HepG2 (cell line): ENCODE results near the gene FAM174B. TPM values are rescaled to one million over a fixed set of nuclear protein-coding genes. Genes with fewer than 3 reads are reported as not detected.

Source experiments
- ATAC-seq: fragments of 200-7000 bp; cut with Tn5 transposase; 3 replicates; pipeline ENCODE4 v1.9.1; 2020; ENCODE audit warnings: mild to moderate bottlenecking, moderate library complexity
- BruUV-seq: library from RNA; stranded (reverse); fragments of 400-500 nt; replicated peaks from 2 replicates; lab custom pipeline; 2021; lab: Mats Ljungman, UMichigan
- CTCF ChIA-PET: fragments of 300-600 bp; formaldehyde crosslinking; extraction: SDS; loops from one replicate; lab custom pipeline; 2021; ENCODE audit warnings: low total read pairs, inconsistent platforms, low intra/inter-chr PET ratio; lab: Yijun Ruan, JAX
- POLR2A ChIA-PET: fragments of 350-600 bp; sonication (Branson Sonifier 250); formaldehyde crosslinking; loops from one replicate; lab custom pipeline; 2020; ENCODE audit warnings: antibody characterized with exemption, inconsistent platforms; lab: Yijun Ruan, JAX
- DNase-seq: peaks from one replicate; pipeline ENCODE4 v3.0.0-alpha.2; 2015; ENCODE audit warnings: low spot score
- FAIRE-seq: peaks from 3 replicates; lab custom pipeline; 2011; peaks lifted over from hg19 to GRCh38; lab: Jason Lieb, UNC
- H2AFZ ChIP-seq: one replicate; pipeline ENCODE4 v1.6.1; 2011; ENCODE audit warnings: low read length, inconsistent platforms
- H3K27ac ChIP-seq: fragments of 300-600 bp; 3 replicates; pipeline ENCODE4 v1.8.0; 2011; ENCODE audit warnings: mixed run types, mild to moderate bottlenecking, mixed read lengths, low read length, inconsistent platforms; ENCODE audit not compliant: insufficient read depth; ENCODE audit errors: extremely low read length
- H3K27me3 ChIP-seq, 2 experiments: fragments of 200-600 bp in 1 of 2; 2 replicates in 1 of 2; 3 replicates in 1 of 2; pipeline versions ENCODE4 v1.6.0 to v1.8.0; 2011; ENCODE audit warnings: low read length in 2 of 2, mild to moderate bottlenecking in 2 of 2, moderate library complexity in 2 of 2, inconsistent platforms in 1 of 2; ENCODE audit not compliant: insufficient read depth in 2 of 2, control insufficient read depth in 1 of 2
- H3K36me3 ChIP-seq, 2 experiments: fragments of 200-600 bp in 1 of 2; replicated peaks in 1 of 2; 2 replicates in 1 of 2; 3 replicates in 1 of 2; pipeline versions ENCODE4 v1.5.1 to v1.8.0; 2011; ENCODE audit warnings: low read length in 2 of 2, inconsistent platforms in 1 of 2; ENCODE audit not compliant: insufficient read depth in 2 of 2, control insufficient read depth in 1 of 2
- H3K4me1 ChIP-seq: 2 replicates; pipeline ENCODE4 v1.5.1; 2012; ENCODE audit warnings: low read length, inconsistent platforms; ENCODE audit not compliant: insufficient read depth
- H3K4me2 ChIP-seq: 2 replicates; pipeline ENCODE4 v1.6.0; 2011; ENCODE audit warnings: low read depth, low read length, inconsistent platforms
- H3K4me3 ChIP-seq, 3 experiments: fragments of 200-600 bp in 1 of 3; sonication (generic), shearing (Covaris generic) in 1 of 3; replicated peaks in 1 of 3; 2 replicates each; pipeline ENCODE4 v1.5.1; 2011 to 2016; ENCODE audit warnings: low read length in 3 of 3, inconsistent platforms in 2 of 3, low read depth in 2 of 3, mild to moderate bottlenecking in 2 of 3, control low read depth in 1 of 3, mixed read lengths in 1 of 3; ENCODE audit not compliant: insufficient read depth in 1 of 3
- H3K79me2 ChIP-seq: one replicate; pipeline ENCODE4 v1.6.1; 2011; ENCODE audit warnings: low read length, inconsistent platforms; ENCODE audit not compliant: insufficient read depth
- H3K9ac ChIP-seq: 2 replicates; pipeline ENCODE4 v1.6.0; 2011; ENCODE audit warnings: mild to moderate bottlenecking, low read depth, low read length, inconsistent platforms; ENCODE audit not compliant: insufficient read depth
- H3K9me3 ChIP-seq: 2 replicates; pipeline ENCODE4 v1.5.1; 2012; ENCODE audit warnings: mild to moderate bottlenecking, low read length
- H4K20me1 ChIP-seq: 2 replicates; pipeline ENCODE4 v1.6.0; 2011; ENCODE audit warnings: inconsistent platforms, mild to moderate bottlenecking, low read length, moderate library complexity; ENCODE audit not compliant: insufficient read depth
- CBFB ChIP-seq: sonication (generic); formaldehyde crosslinking; IDR thresholded peaks from 2 replicates; pipeline ENCODE4 v1.4.0; 2020; ENCODE audit warnings: missing genetic modification reagents
- CENPBD1 ChIP-seq: sonication (generic); formaldehyde crosslinking; IDR thresholded peaks from 2 replicates; pipeline ENCODE4 v1.8.0; 2022; ENCODE audit warnings: missing genetic modification reagents, low read depth, mild to moderate bottlenecking, borderline replicate concordance
- CREB1 ChIP-seq, 2 experiments: fragments of 450-650 bp in 1 of 2; IDR thresholded peaks; 2 replicates each; pipeline ENCODE4 v1.6.1; 2016 to 2017; ENCODE audit warnings: control low read depth in 1 of 2, mild to moderate bottlenecking in 1 of 2, missing compliant biosample characterization in 1 of 2, missing genetic modification characterization in 1 of 2
- DMAP1 ChIP-seq: IDR thresholded peaks from 2 replicates; pipeline ENCODE4 v1.6.1; 2016
- ETV6 ChIP-seq: sonication (generic); formaldehyde crosslinking; conservative IDR thresholded peaks from 2 replicates; pipeline ENCODE4 v1.4.0; 2020; ENCODE audit warnings: missing genetic modification reagents
- FOXA3 ChIP-seq: IDR thresholded peaks from 2 replicates; pipeline ENCODE4 v1.6.1; 2016; ENCODE audit warnings: missing genetic modification reagents, missing compliant biosample characterization
- IRF2 ChIP-seq: IDR thresholded peaks from 2 replicates; pipeline ENCODE4 v1.6.1; 2018; ENCODE audit warnings: missing genetic modification reagents, missing compliant biosample characterization
- KDM5B ChIP-seq: sonication (generic); formaldehyde crosslinking; IDR thresholded peaks from 2 replicates; pipeline ENCODE4 v1.4.0; 2020; ENCODE audit warnings: missing genetic modification reagents, mild to moderate bottlenecking, borderline replicate concordance
- NFE2 ChIP-seq: sonication (generic); formaldehyde crosslinking; IDR thresholded peaks from 2 replicates; pipeline ENCODE4 v1.4.0; 2020; ENCODE audit warnings: missing genetic modification reagents
- ZBTB25 ChIP-seq: IDR thresholded peaks from 2 replicates; pipeline ENCODE4 v1.6.1; 2018; ENCODE audit warnings: missing genetic modification reagents
- ZBTB42 ChIP-seq: sonication (generic); formaldehyde crosslinking; IDR thresholded peaks from 2 replicates; pipeline ENCODE4 v1.5.0; 2020; ENCODE audit warnings: mild to moderate bottlenecking, missing genetic modification reagents
- ZNF572 ChIP-seq: sonication (generic); formaldehyde crosslinking; IDR thresholded peaks from 2 replicates; pipeline ENCODE4 v1.5.1; 2020; ENCODE audit warnings: mild to moderate bottlenecking, missing genetic modification reagents
- ZNF746 ChIP-seq: sonication (generic); formaldehyde crosslinking; IDR thresholded peaks from 2 replicates; pipeline ENCODE4 v1.8.0; 2022; ENCODE audit warnings: mild to moderate bottlenecking, missing genetic modification reagents
- ZNF841 ChIP-seq: sonication (generic); formaldehyde crosslinking; IDR thresholded peaks from 2 replicates; pipeline ENCODE4 v1.8.1; 2023; ENCODE audit warnings: missing genetic modification reagents, borderline replicate concordance
- WGBS: methylation state at CpG from one replicate; pipeline ENCODE4 v1.1.6; 2017; ENCODE audit warnings: low lambda C conversion rate; 5-methylcytosine and 5-hydroxymethylcytosine counted together
- in situ Hi-C: cut with HindIII; loops from 2 replicates; pipeline ENCODE4 v1.10.0; 2017; ENCODE audit warnings: low pct_unique_long_range_greater_than_20kb; ENCODE audit not compliant: extremely low pct_ligation_motif_present
- intact Hi-C: fragments of 100-400 bp; cut with micrococcal nuclease; formaldehyde crosslinking; loops from one replicate; pipeline ENCODE4 v1.10.0; 2022; ENCODE audit not compliant: unreplicated experiment
- polyA plus RNA-seq, 8 experiments: library from polyadenylated mRNA; depleted of rRNA in 3 of 8; stranded (reverse) in 7 of 8; unstranded in 1 of 8; fragments of >200 nt; fragmentation: Illumina TruSeq in 4 of 8; extraction: Trizol in 4 of 8; gene quantifications; 2 replicates each; pipeline versions ENCODE4 v1.2.1 to v1.2.3, GENCODE V29; 2011 to 2016; ENCODE audit warnings: low read depth in 4 of 8, missing spikeins in 1 of 8, mixed read lengths in 1 of 8; ENCODE audit not compliant: insufficient read depth in 1 of 8
- total RNA-seq, 5 experiments: library from RNA; depleted of rRNA; stranded (reverse); fragments of >200 nt; fragmentation: Illumina TruSeq; extraction: Trizol; gene quantifications; 2 replicates each; pipeline ENCODE4 v1.2.3, GENCODE V29; 2016; ENCODE audit warnings: low read depth in 1 of 5

The FAM174B gene
- total and polyA plus RNA-seq, 2 of the 13 experiments (the other 11 are each of a cell fraction or from before 2014, with no cell fraction given) = 0.90 to 2.1 TPM

- Histone ChIP-seq H3K27me3 (peaks cover 0 to 31% of the 10 kb centered on the region in 2 experiments; a peak in 4 of 5 replicates), H3K79me2 (no peaks in the 10 kb centered on the region), H2AFZ (no peak overlapping the region), H3K4me1 (peaks cover 20% of the 10 kb centered on the region), H3K4me3 (no peak overlapping the region), H3K9ac (no peak overlapping the region), H3K9me3 (no peaks in the 10 kb centered on the region), H3K4me2 (no peak overlapping the region), H4K20me1 (no peaks in the 10 kb centered on the region; the same call in 1 of the 2 replicates), H3K36me3 (no peaks in the 10 kb centered on the region), H3K27ac (no peak overlapping the region)
- 19% methylated on average over 10 of the region's 10 CpGs for WGBS
- FAIRE-seq (no peak), DNase-seq (no peak), ATAC-seq (no peak)
- in situ Hi-C loops = no loop called here
- ChIA-PET CTCF (no interaction called here), POLR2A (no interaction called here)
- intact Hi-C loops = loop anchor here (10.0 kb wide), 1 partner anchor 50 kb away; no protein-coding TSS in a partner anchor
- BruUV-seq = no TSS peak
- TF ChIP-seq ZNF746 (CRISPR knock-in tag) (no peak), CREB1 (IDR thresholded peaks at IDR 0.05) (no peak), CREB1 (CRISPR knock-in tag; IDR thresholded peaks at IDR 0.05) (no peak), NFE2 (no peak), ZNF841 (CRISPR knock-in tag) (no peak), KDM5B (no peak), CENPBD1 (CRISPR knock-in tag) (no peak), ZBTB42 (CRISPR knock-in tag) (no peak), IRF2 (CRISPR knock-in tag) (no peak), DMAP1 (CRISPR knock-in tag) (no peak), FOXA3 (CRISPR knock-in tag) (no peak), CBFB (CRISPR knock-in tag) (no peak), ZBTB25 (CRISPR knock-in tag) (no peak), ZNF572 (no peak), ETV6 (CRISPR knock-in tag) (no peak)
Measured at GRCh38 chr15:92665100-92665555, 9.6 kb upstream of the FAM174B start.
